ENCODE measurements around the gene BABAM2.

The BABAM2 gene

DNA sequence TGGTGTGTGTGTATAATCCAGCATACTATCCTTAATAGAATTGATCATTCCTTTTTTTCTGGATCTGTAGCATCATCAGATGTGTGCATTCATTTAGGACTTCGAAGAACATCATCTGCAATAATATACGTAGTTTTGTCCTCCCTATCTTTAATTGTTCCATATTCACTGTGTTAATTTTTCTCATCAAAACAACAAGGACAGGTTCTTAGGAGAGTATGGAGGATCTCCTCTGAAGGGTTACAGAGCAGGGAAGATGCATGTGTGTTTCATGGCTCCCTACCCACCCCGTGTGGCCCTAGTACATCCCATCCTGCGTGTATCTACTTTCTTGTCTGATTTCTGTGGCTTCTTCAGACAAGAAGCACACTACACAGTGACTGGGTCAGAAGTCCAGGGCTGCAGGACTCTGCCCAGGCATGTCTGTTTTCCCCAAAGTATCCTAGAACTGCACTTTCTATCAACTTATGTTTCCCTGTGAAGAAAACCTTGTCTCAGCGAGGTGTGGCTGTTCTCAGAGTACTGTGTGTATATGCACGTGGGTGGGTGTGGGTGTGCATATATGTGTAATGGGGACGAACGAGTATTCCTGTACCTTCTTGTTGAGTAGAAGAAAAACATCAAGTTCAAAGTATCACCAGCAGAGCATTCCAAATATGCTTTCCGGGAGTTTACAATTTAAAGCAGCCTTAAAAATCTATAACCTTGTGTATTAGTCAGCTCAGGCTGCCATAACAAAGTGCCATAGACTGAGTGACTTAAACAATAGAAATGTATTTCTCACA is 281.8 kb downstream of the BABAM2 start:
- TF ChIP-seq, protein P1, sequence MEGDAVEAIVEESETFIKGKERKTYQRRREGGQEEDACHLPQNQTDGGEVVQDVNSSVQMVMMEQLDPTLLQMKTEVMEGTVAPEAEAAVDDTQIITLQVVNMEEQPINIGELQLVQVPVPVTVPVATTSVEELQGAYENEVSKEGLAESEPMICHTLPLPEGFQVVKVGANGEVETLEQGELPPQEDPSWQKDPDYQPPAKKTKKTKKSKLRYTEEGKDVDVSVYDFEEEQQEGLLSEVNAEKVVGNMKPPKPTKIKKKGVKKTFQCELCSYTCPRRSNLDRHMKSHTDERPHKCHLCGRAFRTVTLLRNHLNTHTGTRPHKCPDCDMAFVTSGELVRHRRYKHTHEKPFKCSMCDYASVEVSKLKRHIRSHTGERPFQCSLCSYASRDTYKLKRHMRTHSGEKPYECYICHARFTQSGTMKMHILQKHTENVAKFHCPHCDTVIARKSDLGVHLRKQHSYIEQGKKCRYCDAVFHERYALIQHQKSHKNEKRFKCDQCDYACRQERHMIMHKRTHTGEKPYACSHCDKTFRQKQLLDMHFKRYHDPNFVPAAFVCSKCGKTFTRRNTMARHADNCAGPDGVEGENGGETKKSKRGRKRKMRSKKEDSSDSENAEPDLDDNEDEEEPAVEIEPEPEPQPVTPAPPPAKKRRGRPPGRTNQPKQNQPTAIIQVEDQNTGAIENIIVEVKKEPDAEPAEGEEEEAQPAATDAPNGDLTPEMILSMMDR (IDR thresholded peaks at IDR 0.05; ENCODE audit: insufficient read depth, missing control alignments) = no peak
- FAIRE-seq = no peak
- DNase-seq (ENCODE audit: insufficient read length, low spot score) = no peak

DNA sequence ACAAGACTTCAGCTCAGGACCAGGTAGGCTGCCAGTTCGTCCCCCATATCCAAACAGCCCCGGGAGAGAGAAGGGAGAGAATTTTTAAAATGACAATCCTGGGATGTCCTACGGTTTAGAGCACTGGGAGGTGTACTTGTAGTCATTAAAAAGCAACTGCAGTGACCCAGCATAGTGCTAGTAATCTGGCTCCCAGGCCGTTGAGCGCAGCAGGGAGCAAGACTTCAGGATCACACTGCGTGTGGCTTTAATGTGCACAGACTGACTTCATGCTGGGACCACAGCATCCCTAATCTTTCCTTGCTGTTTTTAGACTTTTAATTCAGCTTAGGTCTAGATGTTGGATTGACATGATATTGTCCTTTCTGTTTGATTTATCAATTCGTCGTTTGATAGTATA is 282.8 kb downstream of the BABAM2 start:
- FAIRE-seq = no peak
- TF ChIP-seq, protein P1 (IDR thresholded peaks at IDR 0.05; ENCODE audit: insufficient read depth, missing control alignments) = no peak
- DNase-seq (ENCODE audit: insufficient read length, low spot score) = no peak

DNA sequence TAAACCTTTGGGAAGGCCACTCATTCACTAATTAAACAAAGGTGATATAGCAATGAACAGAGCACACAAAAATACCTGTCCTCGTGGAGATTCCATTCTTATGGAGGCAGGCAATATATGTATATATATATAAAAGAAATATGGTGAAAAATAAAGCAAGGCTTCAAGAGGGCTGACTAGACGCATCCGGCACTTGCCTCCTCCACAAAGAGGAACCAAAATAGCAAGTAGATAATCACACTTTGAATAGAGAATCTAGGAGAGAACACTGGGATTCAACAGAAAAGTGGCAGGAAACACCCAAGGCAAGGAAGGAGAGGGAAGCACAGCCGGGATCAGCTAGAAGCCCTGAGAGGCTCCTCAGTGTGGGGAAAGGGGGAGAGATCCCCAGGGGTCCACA is 283.7 kb downstream of the BABAM2 start:
- FAIRE-seq = no peak
- DNase-seq (ENCODE audit: insufficient read length, low spot score) = no peak
- TF ChIP-seq, protein P1 (IDR thresholded peaks at IDR 0.05; ENCODE audit: insufficient read depth, missing control alignments) = no peak

DNA sequence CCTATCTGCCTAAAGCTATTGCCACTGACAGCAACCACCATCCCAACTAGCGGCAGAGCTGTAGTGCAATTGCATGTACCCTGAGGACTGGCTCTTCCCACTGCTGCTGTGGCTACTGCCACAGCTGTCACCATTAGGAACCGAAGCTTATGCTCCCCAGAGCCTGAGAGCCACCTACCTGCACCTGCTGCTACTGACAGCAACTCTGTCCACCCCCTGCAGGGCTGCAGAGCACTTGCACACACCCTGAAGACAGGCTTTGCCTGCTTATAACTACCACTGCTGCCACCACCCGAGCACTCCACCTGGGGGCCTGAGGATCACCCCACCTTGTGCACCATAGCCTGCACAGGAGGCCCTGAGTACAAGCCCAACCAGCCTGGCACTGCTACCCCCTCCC is 284.5 kb downstream of the BABAM2 start:
- TF ChIP-seq, protein P1 (IDR thresholded peaks at IDR 0.05; ENCODE audit: insufficient read depth, missing control alignments) = no peak
- no peak for FAIRE-seq
- DNase-seq (ENCODE audit: insufficient read length, low spot score) = no peak

DNA sequence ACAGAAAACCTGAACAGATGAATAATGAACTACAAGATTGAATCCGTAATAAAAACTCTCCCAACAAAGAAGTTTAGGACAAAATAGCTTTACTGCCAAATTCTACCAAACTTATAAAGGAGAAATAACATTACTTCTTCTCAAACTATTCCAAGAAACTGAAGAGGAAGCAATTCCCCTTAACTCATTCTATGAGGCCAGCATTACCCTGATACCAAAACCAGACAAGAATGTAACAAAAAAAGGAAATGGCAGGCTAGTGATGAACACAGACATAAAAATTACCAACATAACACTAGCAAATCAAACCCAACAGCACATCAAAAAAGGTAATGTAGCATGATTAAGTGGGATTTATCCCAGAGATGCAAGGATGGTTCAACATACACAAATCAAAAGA is 288.4 kb downstream of the BABAM2 start:
- FAIRE-seq (no peak), DNase-seq (ENCODE audit: insufficient read length, low spot score) (no peak)
- TF ChIP-seq, protein P1 (IDR thresholded peaks at IDR 0.05; ENCODE audit: insufficient read depth, missing control alignments) = no peak

DNA sequence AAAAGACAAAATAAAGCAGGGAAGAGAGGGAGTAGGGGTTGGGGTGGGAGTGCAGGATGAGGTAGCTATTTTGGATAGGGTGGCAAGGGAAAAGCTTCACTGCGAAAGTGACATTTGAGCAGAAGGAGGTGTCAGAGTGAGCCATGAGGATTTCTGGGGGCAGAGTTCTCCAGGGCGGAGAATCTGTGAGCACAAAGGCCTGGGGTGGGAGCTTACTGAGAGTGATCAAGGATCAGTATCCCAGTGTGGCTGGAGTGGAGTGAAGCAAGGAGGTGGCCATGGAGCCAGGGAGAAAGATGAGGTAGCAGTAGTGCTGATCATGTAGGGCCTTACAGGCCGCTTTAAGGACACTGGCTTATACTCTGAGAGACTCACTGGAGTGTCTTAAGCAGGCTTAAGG is 291.3 kb downstream of the BABAM2 start:
- FAIRE-seq (peak; percentile 93), DNase-seq (ENCODE audit: insufficient read length, low spot score) (no peak)
- TF ChIP-seq, protein P1 (IDR thresholded peaks at IDR 0.05; ENCODE audit: insufficient read depth, missing control alignments) = no peak

DNA sequence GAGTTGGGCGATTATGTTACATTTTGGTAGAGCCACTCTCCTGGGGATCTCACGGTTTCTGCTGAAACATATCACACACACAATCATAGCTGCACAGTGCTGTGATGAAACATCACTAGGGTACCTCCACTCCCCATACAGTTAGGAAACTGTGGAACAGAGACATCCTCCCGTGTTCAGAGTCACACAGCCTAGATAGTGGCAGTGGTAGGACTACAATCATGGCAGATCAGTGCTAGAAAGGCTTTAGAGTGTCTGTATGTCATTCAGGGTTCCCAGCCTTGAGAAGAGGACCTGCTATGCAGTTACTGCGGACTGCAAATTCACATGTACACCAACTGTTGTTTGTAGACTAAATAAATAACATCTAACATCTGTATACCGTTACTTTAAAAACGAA is 291.8 kb downstream of the BABAM2 start:
- FAIRE-seq (no peak), DNase-seq (ENCODE audit: insufficient read length, low spot score) (no peak)
- TF ChIP-seq, protein P1 (IDR thresholded peaks at IDR 0.05; ENCODE audit: insufficient read depth, missing control alignments) = no peak
